ENCODE data around the gene ARHGAP29. TPM values are rescaled to one million over a fixed set of nuclear protein-coding genes. Genes with fewer than 3 reads are reported as not detected.

ARHGAP29 gene
- total and polyA plus RNA-seq, 2 donors (not counting 1 experiment from before 2014, with no cell fraction given): 26.6 to 37.3 TPM

DNA sequence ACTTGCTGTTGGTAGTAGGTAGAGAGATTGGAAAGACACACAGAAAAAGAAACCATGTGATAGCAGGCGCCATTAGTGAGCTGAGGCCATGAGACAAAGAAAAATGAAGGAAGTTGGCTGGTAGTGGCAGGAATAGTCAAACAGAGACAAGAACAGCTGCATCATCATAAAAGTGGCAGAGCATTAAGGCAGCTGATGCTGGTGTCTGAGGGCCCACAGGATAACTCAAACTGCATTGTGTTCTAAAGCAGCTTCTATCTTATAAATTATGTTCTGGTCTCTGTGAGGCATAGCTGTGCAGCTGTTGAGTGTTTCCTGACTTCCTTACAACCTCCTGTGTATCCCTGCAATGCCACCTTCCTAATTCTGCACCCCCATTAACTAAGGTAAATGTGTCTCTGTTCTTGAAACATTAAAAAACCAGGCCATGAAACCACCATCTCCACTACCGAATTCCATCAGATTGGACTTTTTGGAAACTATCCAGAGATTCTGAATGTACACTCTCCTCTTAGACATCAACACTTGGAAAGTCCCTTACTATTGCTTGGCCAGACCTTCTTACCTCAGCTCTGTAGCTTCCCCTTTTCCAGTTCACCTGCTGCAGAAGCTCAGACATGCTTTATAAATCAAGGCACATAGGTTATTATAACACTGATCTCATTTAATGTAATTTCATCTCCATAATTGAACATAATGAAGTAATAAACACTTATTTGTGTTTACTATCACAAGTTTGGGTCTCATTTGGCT lies 23.4 kb upstream of the ARHGAP29 start:
- Histone ChIP-seq H4K20me1 (ENCODE audit: control insufficient read depth, extremely low read depth, insufficient read depth, low read length) (no peaks in the 10 kb centered on the region), H3K9ac (ENCODE audit: insufficient read depth, low read length) (no peak overlapping the region), H3K79me2 (ENCODE audit: control insufficient read depth, insufficient read depth, low read length) (no peaks in the 10 kb centered on the region), H2AFZ (ENCODE audit: low read length) (no peak overlapping the region), H3K27me3 (ENCODE audit: control insufficient read depth, insufficient read depth, low read length) (no peaks in the 10 kb centered on the region), H3K4me3 (replicated peaks in 1 of 4; ENCODE audit: control extremely low read depth in 1 of 4, insufficient read depth in 1 of 4, low read depth in 3 of 4, low read length in 4 of 4) (no peak overlapping the region), H3K4me2 (ENCODE audit: extremely low read depth, insufficient read depth, low read length) (no peak overlapping the region), H3K27ac (ENCODE audit: insufficient read depth, low read length) (no peak overlapping the region), H3K36me3 (ENCODE audit: control insufficient read depth, insufficient read depth, low read length) (no peaks in the 10 kb centered on the region), H3K4me1 (ENCODE audit: control insufficient read depth, extremely low read depth, insufficient read depth, low read length) (peaks cover 10% of the 10 kb centered on the region), H3K9me3 (ENCODE audit: control insufficient read depth, insufficient read depth, low read depth, low read length) (no peaks in the 10 kb centered on the region)
- TF ChIP-seq, protein P1, sequence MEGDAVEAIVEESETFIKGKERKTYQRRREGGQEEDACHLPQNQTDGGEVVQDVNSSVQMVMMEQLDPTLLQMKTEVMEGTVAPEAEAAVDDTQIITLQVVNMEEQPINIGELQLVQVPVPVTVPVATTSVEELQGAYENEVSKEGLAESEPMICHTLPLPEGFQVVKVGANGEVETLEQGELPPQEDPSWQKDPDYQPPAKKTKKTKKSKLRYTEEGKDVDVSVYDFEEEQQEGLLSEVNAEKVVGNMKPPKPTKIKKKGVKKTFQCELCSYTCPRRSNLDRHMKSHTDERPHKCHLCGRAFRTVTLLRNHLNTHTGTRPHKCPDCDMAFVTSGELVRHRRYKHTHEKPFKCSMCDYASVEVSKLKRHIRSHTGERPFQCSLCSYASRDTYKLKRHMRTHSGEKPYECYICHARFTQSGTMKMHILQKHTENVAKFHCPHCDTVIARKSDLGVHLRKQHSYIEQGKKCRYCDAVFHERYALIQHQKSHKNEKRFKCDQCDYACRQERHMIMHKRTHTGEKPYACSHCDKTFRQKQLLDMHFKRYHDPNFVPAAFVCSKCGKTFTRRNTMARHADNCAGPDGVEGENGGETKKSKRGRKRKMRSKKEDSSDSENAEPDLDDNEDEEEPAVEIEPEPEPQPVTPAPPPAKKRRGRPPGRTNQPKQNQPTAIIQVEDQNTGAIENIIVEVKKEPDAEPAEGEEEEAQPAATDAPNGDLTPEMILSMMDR (conservative IDR thresholded peaks at IDR 0.05 in 1 of 2, IDR thresholded peaks at IDR 0.05 in 1 of 2; ENCODE audit: low read depth in 1 of 2, low read length in 2 of 2): no peak
- no peak for TF ChIP-seq EZH2 (IDR thresholded peaks at IDR 0.05; ENCODE audit: low read length, missing control alignments)
- DNase-seq (ENCODE audit: low read depth in 2 of 2): no peak

DNA sequence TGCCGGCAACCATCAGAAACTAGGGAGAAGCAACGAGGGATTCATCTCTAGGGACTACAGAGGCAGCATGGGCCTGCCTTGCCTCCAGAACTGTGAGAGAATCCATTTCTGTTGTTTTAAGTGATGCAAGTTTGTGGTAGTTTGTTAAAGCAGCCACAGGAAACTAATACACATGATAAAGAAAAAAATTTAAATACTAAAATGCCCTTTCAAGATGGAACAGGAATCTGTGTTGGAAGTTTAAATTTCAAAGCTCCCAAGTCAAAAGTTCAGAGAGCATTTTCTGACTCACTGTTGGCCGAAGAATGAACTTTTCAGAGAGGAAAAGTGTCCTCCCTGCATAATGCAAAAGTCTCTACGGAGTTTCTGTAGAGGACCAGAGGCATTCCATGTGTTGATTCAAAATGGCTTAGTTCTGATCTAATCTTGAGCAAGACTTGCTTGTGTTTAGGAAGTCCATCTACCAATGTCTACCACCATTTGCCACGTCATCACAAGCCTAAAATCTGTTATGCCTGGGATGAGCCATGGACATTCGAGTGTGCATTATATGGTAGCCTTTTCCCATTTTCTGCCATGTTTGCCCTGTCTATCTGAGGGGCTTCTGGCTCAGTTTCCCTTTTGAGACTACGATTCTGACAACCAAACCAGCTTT lies 22.4 kb upstream of the ARHGAP29 start:
- peaks cover 10% of the 10 kb centered on the region for H3K4me1 ChIP-seq (ENCODE audit: control insufficient read depth, extremely low read depth, insufficient read depth, low read length)
- DNase-seq (ENCODE audit: low read depth in 2 of 2): peak; percentile 65 to 73
- H3K4me2 ChIP-seq (ENCODE audit: extremely low read depth, insufficient read depth, low read length): no peak overlapping the region
- H3K27ac ChIP-seq (ENCODE audit: insufficient read depth, low read length): peak overlapping the region; percentile 45
- no peak overlapping the region for H2AFZ ChIP-seq (ENCODE audit: low read length)
- H3K9me3 ChIP-seq (ENCODE audit: control insufficient read depth, insufficient read depth, low read depth, low read length): no peaks in the 10 kb centered on the region
- no peak overlapping the region for H3K9ac ChIP-seq (ENCODE audit: insufficient read depth, low read length)
- no peak overlapping the region for H3K4me3 ChIP-seq (replicated peaks in 1 of 4; ENCODE audit: control extremely low read depth in 1 of 4, insufficient read depth in 1 of 4, low read depth in 3 of 4, low read length in 4 of 4)
- no peaks in the 10 kb centered on the region for H4K20me1 ChIP-seq (ENCODE audit: control insufficient read depth, extremely low read depth, insufficient read depth, low read length)
- H3K36me3 ChIP-seq (ENCODE audit: control insufficient read depth, insufficient read depth, low read length): no peaks in the 10 kb centered on the region
- TF ChIP-seq, protein P1 (conservative IDR thresholded peaks at IDR 0.05 in 1 of 2, IDR thresholded peaks at IDR 0.05 in 1 of 2; ENCODE audit: low read depth in 1 of 2, low read length in 2 of 2): no peak
- TF ChIP-seq EZH2 (IDR thresholded peaks at IDR 0.05; ENCODE audit: low read length, missing control alignments): no peak
- no peaks in the 10 kb centered on the region for H3K79me2 ChIP-seq (ENCODE audit: control insufficient read depth, insufficient read depth, low read length)
- H3K27me3 ChIP-seq (ENCODE audit: control insufficient read depth, insufficient read depth, low read length): no peaks in the 10 kb centered on the region

DNA sequence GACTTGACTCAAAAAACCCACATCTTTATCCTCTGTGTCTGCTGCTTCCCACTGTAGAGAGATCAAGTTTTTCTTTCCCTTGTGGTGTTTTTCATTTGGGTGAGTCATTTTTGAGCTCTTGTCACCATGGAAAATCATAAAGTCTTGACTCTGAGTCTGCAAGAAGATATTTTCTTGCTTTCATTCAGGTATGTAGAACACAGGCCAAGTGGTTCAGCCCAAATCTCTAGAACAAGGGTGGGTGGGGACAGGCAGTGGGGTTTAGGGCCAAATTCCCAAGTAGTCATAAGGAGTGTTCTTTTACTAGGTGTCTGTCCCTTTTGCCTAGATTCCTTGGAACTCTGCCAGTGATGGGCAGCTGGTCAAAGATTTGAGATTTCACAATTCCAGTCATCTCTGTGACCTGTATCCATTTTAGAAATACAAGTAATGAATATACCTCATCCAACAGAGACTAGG lies 21.5 kb upstream of the ARHGAP29 start:
- Histone ChIP-seq H3K9ac (ENCODE audit: insufficient read depth, low read length) (no peak overlapping the region), H3K4me2 (ENCODE audit: extremely low read depth, insufficient read depth, low read length) (peak overlapping the region; percentile 42), H3K27me3 (ENCODE audit: control insufficient read depth, insufficient read depth, low read length) (no peaks in the 10 kb centered on the region), H3K27ac (ENCODE audit: insufficient read depth, low read length) (peak overlapping the region; percentile 74), H3K36me3 (ENCODE audit: control insufficient read depth, insufficient read depth, low read length) (no peaks in the 10 kb centered on the region), H3K9me3 (ENCODE audit: control insufficient read depth, insufficient read depth, low read depth, low read length) (no peaks in the 10 kb centered on the region), H3K4me1 (ENCODE audit: control insufficient read depth, extremely low read depth, insufficient read depth, low read length) (peaks cover 10% of the 10 kb centered on the region), H3K79me2 (ENCODE audit: control insufficient read depth, insufficient read depth, low read length) (no peaks in the 10 kb centered on the region), H4K20me1 (ENCODE audit: control insufficient read depth, extremely low read depth, insufficient read depth, low read length) (no peaks in the 10 kb centered on the region), H2AFZ (ENCODE audit: low read length) (no peak overlapping the region), H3K4me3 (replicated peaks in 1 of 4; ENCODE audit: control extremely low read depth in 1 of 4, insufficient read depth in 1 of 4, low read depth in 3 of 4, low read length in 4 of 4) (no peak overlapping the region)
- DNase-seq (ENCODE audit: low read depth in 2 of 2): peak; percentile 86 to 98
- TF ChIP-seq EZH2 (IDR thresholded peaks at IDR 0.05; ENCODE audit: low read length, missing control alignments): no peak
- TF ChIP-seq, protein P1 (conservative IDR thresholded peaks at IDR 0.05 in 1 of 2, IDR thresholded peaks at IDR 0.05 in 1 of 2; ENCODE audit: low read depth in 1 of 2, low read length in 2 of 2): no peak

Data from fibroblast of lung (primary cell).